Progenitor cell of endocrine pancreas (in vitro differentiated cells): Measurements from ENCODE around the gene FBXO40. TPM values are rescaled to one million over a fixed set of nuclear protein-coding genes. Genes with fewer than 3 reads are reported as not detected.

ENCODE experiments used
- DNase-seq: peaks from one replicate; pipeline ENCODE4 v3.0.0; 2021; ENCODE audit warnings: low spot score; ENCODE audit not compliant: unreplicated experiment
- H3K27ac Mint-ChIP-seq: 2 replicates; pipeline ENCODE4 v1.8.0; 2021; ENCODE audit warnings: mild to moderate bottlenecking, moderate library complexity, mixed read lengths
- H3K27me3 Mint-ChIP-seq: 2 replicates; pipeline ENCODE4 v1.8.0; 2021; ENCODE audit warnings: mixed read lengths
- H3K36me3 Mint-ChIP-seq: 2 replicates; pipeline ENCODE4 v1.8.0; 2022; ENCODE audit warnings: mixed read lengths; ENCODE audit not compliant: insufficient read depth
- H3K4me1 Mint-ChIP-seq: 2 replicates; pipeline ENCODE4 v1.8.0; 2021; ENCODE audit warnings: low read depth, mixed read lengths
- H3K4me3 Mint-ChIP-seq: 2 replicates; pipeline ENCODE4 v1.8.0; 2021; ENCODE audit warnings: low read depth, mild to moderate bottlenecking, moderate library complexity, mixed read lengths
- H3K9me3 Mint-ChIP-seq: 2 replicates; pipeline ENCODE4 v1.8.0; 2021; ENCODE audit warnings: low read depth, mixed read lengths
- total RNA-seq: library from RNA; stranded (reverse); gene quantifications from 2 replicates; pipeline ENCODE4 v1.2.1, GENCODE V29; 2021
- TF ChIP-seq, protein P1 (sequence below): fragments of 200-600 bp; sonication (generic); IDR thresholded peaks from one replicate; pipeline ENCODE4 v1.5.0; 2021; ENCODE audit warnings: antibody characterized with exemption, mild to moderate bottlenecking; ENCODE audit not compliant: unreplicated experiment

The FBXO40 gene
- total RNA-seq, 1 donor from 2014 or later: not detected

DNA sequence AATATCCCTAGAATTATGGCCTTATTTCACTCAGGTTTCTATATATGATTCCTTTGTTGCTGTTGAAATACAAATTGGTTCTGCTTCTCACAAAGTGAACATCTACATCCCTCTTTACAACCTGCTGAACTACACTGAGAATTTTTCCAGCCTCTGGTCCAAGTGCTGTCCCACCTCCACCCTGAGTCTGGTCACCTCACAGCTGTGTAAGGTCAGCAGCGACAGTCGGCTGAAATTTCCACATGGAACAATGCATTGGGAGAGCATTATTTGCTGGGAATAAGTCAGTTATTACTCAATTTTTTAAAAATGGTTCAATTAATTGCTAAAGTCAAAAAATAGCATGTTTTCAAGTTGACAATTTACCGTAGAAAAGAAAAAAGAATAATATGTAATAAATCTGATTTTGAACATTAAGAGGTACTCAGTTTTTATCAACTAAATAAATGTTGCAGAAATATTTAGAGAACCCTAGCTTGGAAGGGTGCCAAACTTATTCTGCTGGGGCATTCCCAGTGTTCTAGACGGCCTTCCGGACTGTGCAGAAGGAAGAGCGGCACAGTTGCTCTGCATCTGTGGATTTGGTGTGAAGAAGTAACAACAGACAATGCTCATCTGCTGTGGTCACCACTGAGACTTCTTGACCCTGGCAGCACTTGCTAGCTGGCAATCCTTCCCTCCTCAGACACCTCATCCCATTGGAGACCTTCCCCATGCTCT lies 65.7 kb downstream of the FBXO40 start:
- no peak overlapping the region for H3K27ac Mint-ChIP-seq
- no peak for DNase-seq
- no peak overlapping the region for H3K4me3 Mint-ChIP-seq
- no peaks in the 10 kb centered on the region for H3K9me3 Mint-ChIP-seq
- peaks cover 7% of the 10 kb centered on the region for H3K36me3 Mint-ChIP-seq
- H3K4me1 Mint-ChIP-seq: no peaks in the 10 kb centered on the region
- TF ChIP-seq, protein P1, sequence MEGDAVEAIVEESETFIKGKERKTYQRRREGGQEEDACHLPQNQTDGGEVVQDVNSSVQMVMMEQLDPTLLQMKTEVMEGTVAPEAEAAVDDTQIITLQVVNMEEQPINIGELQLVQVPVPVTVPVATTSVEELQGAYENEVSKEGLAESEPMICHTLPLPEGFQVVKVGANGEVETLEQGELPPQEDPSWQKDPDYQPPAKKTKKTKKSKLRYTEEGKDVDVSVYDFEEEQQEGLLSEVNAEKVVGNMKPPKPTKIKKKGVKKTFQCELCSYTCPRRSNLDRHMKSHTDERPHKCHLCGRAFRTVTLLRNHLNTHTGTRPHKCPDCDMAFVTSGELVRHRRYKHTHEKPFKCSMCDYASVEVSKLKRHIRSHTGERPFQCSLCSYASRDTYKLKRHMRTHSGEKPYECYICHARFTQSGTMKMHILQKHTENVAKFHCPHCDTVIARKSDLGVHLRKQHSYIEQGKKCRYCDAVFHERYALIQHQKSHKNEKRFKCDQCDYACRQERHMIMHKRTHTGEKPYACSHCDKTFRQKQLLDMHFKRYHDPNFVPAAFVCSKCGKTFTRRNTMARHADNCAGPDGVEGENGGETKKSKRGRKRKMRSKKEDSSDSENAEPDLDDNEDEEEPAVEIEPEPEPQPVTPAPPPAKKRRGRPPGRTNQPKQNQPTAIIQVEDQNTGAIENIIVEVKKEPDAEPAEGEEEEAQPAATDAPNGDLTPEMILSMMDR: no peak
- no peaks in the 10 kb centered on the region for H3K27me3 Mint-ChIP-seq

- peaks cover 7% of the 10 kb centered on the region for H3K36me3 Mint-ChIP-seq
- H3K27ac Mint-ChIP-seq: no peak overlapping the region
- TF ChIP-seq, protein P1: no peak
- H3K4me3 Mint-ChIP-seq: no peak overlapping the region
- H3K27me3 Mint-ChIP-seq: no peaks in the 10 kb centered on the region
- no peak for DNase-seq
- no peaks in the 10 kb centered on the region for H3K9me3 Mint-ChIP-seq
- no peaks in the 10 kb centered on the region for H3K4me1 Mint-ChIP-seq
Observed at GRCh38 chr3:121659586-121659985, 66.4 kb downstream of the FBXO40 start.

DNA sequence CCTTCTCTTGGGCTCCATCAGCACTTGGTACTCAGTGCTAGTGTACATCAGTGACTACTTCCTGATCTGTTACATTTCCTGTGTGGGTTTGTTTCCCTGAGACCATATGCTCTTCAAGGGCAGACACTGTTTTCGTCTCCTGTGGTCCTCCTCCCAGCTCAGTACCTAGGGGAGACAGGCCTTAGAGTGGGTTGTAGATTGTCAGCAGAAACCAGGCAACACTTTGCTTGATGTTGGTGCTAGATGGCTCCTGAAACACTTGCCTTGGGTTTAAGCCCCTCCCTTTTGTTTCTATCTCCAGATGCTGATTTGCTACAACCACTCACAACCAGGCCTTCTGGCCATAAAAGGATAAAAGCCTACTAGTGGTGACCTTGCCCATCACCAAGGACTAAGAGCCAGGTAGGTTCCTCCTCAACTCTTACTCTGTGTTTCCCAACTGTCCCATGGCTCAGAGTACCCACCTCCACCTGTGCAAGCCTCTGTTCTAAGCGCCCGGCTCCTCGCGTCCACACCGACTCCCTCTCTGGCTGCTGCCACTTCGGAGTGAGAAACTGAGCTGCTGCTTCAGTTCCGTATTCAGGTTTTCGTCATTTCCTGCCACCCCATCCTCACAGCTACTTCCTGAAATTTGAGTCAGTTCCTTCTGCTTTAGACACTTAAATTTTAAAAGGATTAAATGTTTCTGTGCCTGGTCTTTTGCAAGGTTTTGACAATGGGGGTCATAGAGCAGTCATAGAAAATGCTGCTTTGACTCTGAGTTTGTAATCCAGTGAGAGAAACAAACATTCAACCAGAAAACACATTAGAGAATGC lies 67.4 kb downstream of the FBXO40 start, which contains the start of gene HCLS1:
HCLS1 (minus strand) TSS at position 548 of the 816 bp plus-strand sequence. CDS start 2,556 bp downstream, outside the sequence.
- H3K27me3 Mint-ChIP-seq: no peaks in the 10 kb centered on the region
- H3K4me3 Mint-ChIP-seq: no peak within 1 kb of the TSS
- no peak for DNase-seq
- H3K9me3 Mint-ChIP-seq: no peaks in the 10 kb centered on the region
- no peaks in the 10 kb centered on the region for H3K4me1 Mint-ChIP-seq
- no peak within 1 kb of the TSS for H3K27ac Mint-ChIP-seq
- TF ChIP-seq, protein P1: no peak
- peaks cover 9% of the 10 kb centered on the region for H3K36me3 Mint-ChIP-seq

DNA sequence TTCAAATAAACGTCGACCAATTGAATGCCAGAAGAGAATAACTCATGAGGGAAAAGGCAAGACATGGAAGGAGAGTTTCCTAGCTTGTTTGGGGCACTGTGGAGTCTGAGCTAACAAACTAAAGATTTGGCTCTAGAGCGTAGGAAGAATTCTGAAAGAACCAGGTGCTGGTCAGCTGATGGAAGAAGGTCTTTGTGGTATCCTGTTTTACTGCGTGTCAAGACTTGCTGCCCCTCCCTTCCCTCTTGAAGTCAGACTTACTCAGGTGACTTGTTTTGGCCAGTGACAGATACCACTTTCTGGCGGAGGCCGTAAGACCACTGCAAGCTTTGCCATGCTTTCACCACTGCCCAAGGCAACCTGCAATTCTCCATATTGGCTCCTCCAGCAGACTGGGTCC lies 68.2 kb downstream of the FBXO40 start:
- TF ChIP-seq, protein P1: no peak
- H3K9me3 Mint-ChIP-seq: no peaks in the 10 kb centered on the region
- H3K27ac Mint-ChIP-seq: no peak overlapping the region
- H3K4me3 Mint-ChIP-seq: no peak overlapping the region
- peaks cover 13% of the 10 kb centered on the region for H3K36me3 Mint-ChIP-seq
- no peak for DNase-seq
- H3K4me1 Mint-ChIP-seq: no peaks in the 10 kb centered on the region
- no peaks in the 10 kb centered on the region for H3K27me3 Mint-ChIP-seq

- H3K9me3 Mint-ChIP-seq: no peaks in the 10 kb centered on the region
- H3K36me3 Mint-ChIP-seq: peaks cover 16% of the 10 kb centered on the region
- no peaks in the 10 kb centered on the region for H3K27me3 Mint-ChIP-seq
- H3K4me1 Mint-ChIP-seq: no peaks in the 10 kb centered on the region
- no peak overlapping the region for H3K4me3 Mint-ChIP-seq
- DNase-seq: no peak
- TF ChIP-seq, protein P1: no peak
- H3K27ac Mint-ChIP-seq: no peak overlapping the region
Observed at GRCh38 chr3:121662742-121663141, 69.6 kb downstream of the FBXO40 start.
